HepG2 (cell line): ENCODE measurements around the gene FGFR4. TPM values are rescaled to one million over a fixed set of nuclear protein-coding genes. Genes with fewer than 3 reads are reported as not detected.

Experiments
- CBX2 ChIP-seq, 2 experiments: fragments of 200-600 bp in 1 of 2; sonication (generic); formaldehyde crosslinking in 1 of 2; IDR thresholded peaks; 2 replicates each; pipeline versions ENCODE4 v1.7.0 to v1.8.1; 2018 to 2022; ENCODE audit warnings: low read depth in 2 of 2, low read length in 1 of 2, mild to moderate bottlenecking in 1 of 2, missing genetic modification reagents in 1 of 2
- HMGXB3 ChIP-seq: sonication (generic); formaldehyde crosslinking; IDR thresholded peaks from 2 replicates; pipeline ENCODE4 v1.4.0; 2020; ENCODE audit warnings: missing genetic modification reagents, borderline replicate concordance
- MAFF ChIP-seq: IDR thresholded peaks from 2 replicates; pipeline ENCODE4 v1.6.1; 2011; ENCODE audit warnings: low read depth, low read length, improper control_type of control experiment
- MTERF4 ChIP-seq: sonication (generic); formaldehyde crosslinking; IDR thresholded peaks from 2 replicates; pipeline ENCODE4 v1.8.0; 2023; ENCODE audit warnings: mild to moderate bottlenecking, missing genetic modification reagents
- NONO ChIP-seq, 2 experiments: fragments of 450-650 bp in 1 of 2; sonication (generic) in 1 of 2; formaldehyde crosslinking in 1 of 2; IDR thresholded peaks in 1 of 2; conservative IDR thresholded peaks in 1 of 2; 2 replicates each; pipeline versions ENCODE4 v1.6.1 to v1.8.0; 2017 to 2022; ENCODE audit warnings: mild to moderate bottlenecking in 1 of 2, missing genetic modification reagents in 1 of 2, moderate library complexity in 1 of 2
- RNF2 ChIP-seq: fragments of 450-650 bp; conservative IDR thresholded peaks from 2 replicates; pipeline ENCODE4 v1.6.1; 2016; ENCODE audit warnings: low read depth
- SPEN ChIP-seq: sonication (generic); formaldehyde crosslinking; IDR thresholded peaks from 2 replicates; pipeline ENCODE4 v1.5.1; 2020; ENCODE audit warnings: low read depth, mild to moderate bottlenecking, missing genetic modification reagents
- TCF7 ChIP-seq: sonication (generic); IDR thresholded peaks from 2 replicates; pipeline ENCODE4 v1.6.1; 2016; ENCODE audit warnings: antibody characterized with exemption, low read depth
- TFDP2 ChIP-seq: sonication (generic); formaldehyde crosslinking; IDR thresholded peaks from 2 replicates; pipeline ENCODE4 v1.4.0; 2020; ENCODE audit warnings: missing genetic modification reagents
- ZNF143 ChIP-seq: sonication (generic); formaldehyde crosslinking; IDR thresholded peaks from 2 replicates; pipeline ENCODE4 v1.4.0; 2020; ENCODE audit warnings: missing genetic modification reagents
- ZNF512 ChIP-seq: sonication (generic); formaldehyde crosslinking; IDR thresholded peaks from 2 replicates; pipeline ENCODE4 v1.4.0; 2020; ENCODE audit warnings: mild to moderate bottlenecking, missing genetic modification reagents
- ZNF687 ChIP-seq: sonication (generic); formaldehyde crosslinking; IDR thresholded peaks from 2 replicates; pipeline ENCODE4 v1.5.1; 2020; ENCODE audit warnings: mild to moderate bottlenecking, missing genetic modification reagents, moderate library complexity
- ZNF740 ChIP-seq: sonication (generic); formaldehyde crosslinking; IDR thresholded peaks from 2 replicates; pipeline ENCODE4 v1.4.0; 2020; ENCODE audit warnings: missing genetic modification reagents
- polyA plus RNA-seq, 8 experiments: library from polyadenylated mRNA; depleted of rRNA in 3 of 8; stranded (reverse) in 7 of 8; unstranded in 1 of 8; fragments of >200 nt; fragmentation: Illumina TruSeq in 4 of 8; extraction: Trizol in 4 of 8; gene quantifications; 2 replicates each; pipeline versions ENCODE4 v1.2.1 to v1.2.3, GENCODE V29; 2011 to 2016; ENCODE audit warnings: low read depth in 4 of 8, missing spikeins in 1 of 8, mixed read lengths in 1 of 8; ENCODE audit not compliant: insufficient read depth in 1 of 8
- total RNA-seq, 5 experiments: library from RNA; depleted of rRNA; stranded (reverse); fragments of >200 nt; fragmentation: Illumina TruSeq; extraction: Trizol; gene quantifications; 2 replicates each; pipeline ENCODE4 v1.2.3, GENCODE V29; 2016; ENCODE audit warnings: low read depth in 1 of 5

The FGFR4 gene
- total and polyA plus RNA-seq, 2 of the 13 experiments (the other 11 are each of a cell fraction or from before 2014, with no cell fraction given) = 129 to 219 TPM

GRCh38 chr5:177103523-177104253, 17.0 kb downstream of the FGFR4 start (continued):
- no peak for TF ChIP-seq HMGXB3
- TF ChIP-seq MAFF = no peak
- TF ChIP-seq CBX2 (IDR thresholded peaks at IDR 0.05; ENCODE audit: low read depth, low read length) = no peak
- TF ChIP-seq CBX2 (CRISPR knock-in tag; IDR thresholded peaks at IDR 0.05; ENCODE audit: low read depth) = no peak
- TF ChIP-seq TFDP2 (CRISPR knock-in tag) = no peak
- TF ChIP-seq ZNF143 (CRISPR knock-in tag) = no peak
- TF ChIP-seq SPEN = no peak
- no peak for TF ChIP-seq RNF2
- no peak for TF ChIP-seq MTERF4 (CRISPR knock-in tag)
- peak; percentile 44; the same call in 1 of the 2 replicates for TF ChIP-seq ZNF687 (CRISPR knock-in tag)
- no peak for TF ChIP-seq ZNF512
- TF ChIP-seq TCF7 = no peak
- no peak for TF ChIP-seq ZNF740 (CRISPR knock-in tag)
- no peak for TF ChIP-seq NONO (IDR thresholded peaks at IDR 0.05)
- no peak for TF ChIP-seq NONO (CRISPR knock-in tag; conservative IDR thresholded peaks at IDR 0.05)
